HepG2 (cell line): ENCODE data around the gene VPS52. TPM values are rescaled to one million over a fixed set of nuclear protein-coding genes. Genes with fewer than 3 reads are reported as not detected.

Experiments
- AKAP8 ChIP-seq: sonication (generic); formaldehyde crosslinking; IDR thresholded peaks from 2 replicates; pipeline ENCODE4 v1.5.1; 2020; ENCODE audit warnings: mild to moderate bottlenecking, missing genetic modification reagents
- ARNT ChIP-seq: fragments of 450-650 bp; IDR thresholded peaks from 2 replicates; pipeline ENCODE4 v1.6.1; 2017
- EZH2 ChIP-seq: conservative IDR thresholded peaks from 2 replicates; pipeline ENCODE4 v1.6.1; 2012; ENCODE audit warnings: mild to moderate bottlenecking, low read depth, low read length, moderate library complexity
- GFI1 ChIP-seq: sonication (generic); formaldehyde crosslinking; IDR thresholded peaks from 2 replicates; pipeline ENCODE4 v1.5.0; 2020; ENCODE audit warnings: missing genetic modification reagents, mild to moderate bottlenecking, borderline replicate concordance
- HOXA9 ChIP-seq: sonication (generic); formaldehyde crosslinking; IDR thresholded peaks from 2 replicates; pipeline ENCODE4 v1.8.1; 2022; ENCODE audit warnings: missing genetic modification reagents, mild to moderate bottlenecking, moderate library complexity, borderline replicate concordance
- JUND ChIP-seq: sonication (generic); formaldehyde crosslinking; IDR thresholded peaks from 2 replicates; pipeline ENCODE4 v1.8.0; 2022; ENCODE audit warnings: mild to moderate bottlenecking, missing genetic modification reagents
- KLF15 ChIP-seq: sonication (generic); formaldehyde crosslinking; IDR thresholded peaks from 2 replicates; pipeline ENCODE4 v1.8.1; 2023; ENCODE audit warnings: borderline replicate concordance, mild to moderate bottlenecking, inconsistent platforms, missing genetic modification reagents, mixed read lengths
- NFATC3 ChIP-seq: sonication (generic); formaldehyde crosslinking; IDR thresholded peaks from 2 replicates; pipeline ENCODE4 v1.5.1; 2020; ENCODE audit warnings: mild to moderate bottlenecking, missing genetic modification reagents
- POGZ ChIP-seq: sonication (generic); formaldehyde crosslinking; IDR thresholded peaks from 2 replicates; pipeline ENCODE4 v1.4.0; 2020; ENCODE audit warnings: mild to moderate bottlenecking, missing genetic modification reagents
- REPIN1 ChIP-seq: sonication (generic); formaldehyde crosslinking; IDR thresholded peaks from 2 replicates; pipeline ENCODE4 v1.8.0; 2022; ENCODE audit warnings: missing genetic modification reagents, low read depth, mild to moderate bottlenecking, borderline replicate concordance
- STAG1 ChIP-seq: sonication (generic); formaldehyde crosslinking; IDR thresholded peaks from 2 replicates; pipeline ENCODE4 v1.4.0; 2020; ENCODE audit warnings: missing genetic modification reagents
- TCF7L2 ChIP-seq: IDR thresholded peaks from 2 replicates; pipeline ENCODE4 v1.6.1; 2011; ENCODE audit warnings: mild to moderate bottlenecking, low read depth, low read length, moderate library complexity
- ZMAT3 ChIP-seq: sonication (generic); formaldehyde crosslinking; conservative IDR thresholded peaks from 2 replicates; pipeline ENCODE4 v1.7.0; 2021; ENCODE audit warnings: missing genetic modification reagents
- ZNF10 ChIP-seq: sonication (generic); formaldehyde crosslinking; IDR thresholded peaks from 2 replicates; pipeline ENCODE4 v1.4.0; 2020; ENCODE audit warnings: mild to moderate bottlenecking, low read depth, missing genetic modification reagents, borderline replicate concordance
- ZNF3 ChIP-seq: IDR thresholded peaks from 2 replicates; pipeline ENCODE4 v1.7.0; 2017; ENCODE audit warnings: inconsistent platforms
- ZNF335 ChIP-seq: sonication (generic); formaldehyde crosslinking; IDR thresholded peaks from 2 replicates; pipeline ENCODE4 v1.4.0; 2020; ENCODE audit warnings: missing genetic modification reagents
- ZNF577 ChIP-seq: sonication (generic); formaldehyde crosslinking; IDR thresholded peaks from 2 replicates; pipeline ENCODE4 v1.4.0; 2020; ENCODE audit warnings: mild to moderate bottlenecking, low read depth, missing genetic modification reagents, borderline replicate concordance
- ZNF678 ChIP-seq: sonication (generic); formaldehyde crosslinking; IDR thresholded peaks from 2 replicates; pipeline ENCODE4 v1.4.0; 2020; ENCODE audit warnings: mild to moderate bottlenecking, missing genetic modification reagents
- ZNF75D ChIP-seq: sonication (generic); formaldehyde crosslinking; IDR thresholded peaks from 2 replicates; pipeline ENCODE4 v1.8.1; 2023; ENCODE audit warnings: missing genetic modification reagents, mild to moderate bottlenecking, borderline replicate concordance
- polyA plus RNA-seq, 8 experiments: library from polyadenylated mRNA; depleted of rRNA in 3 of 8; stranded (reverse) in 7 of 8; unstranded in 1 of 8; fragments of >200 nt; fragmentation: Illumina TruSeq in 4 of 8; extraction: Trizol in 4 of 8; gene quantifications; 2 replicates each; pipeline versions ENCODE4 v1.2.1 to v1.2.3, GENCODE V29; 2011 to 2016; ENCODE audit warnings: low read depth in 4 of 8, missing spikeins in 1 of 8, mixed read lengths in 1 of 8; ENCODE audit not compliant: insufficient read depth in 1 of 8
- total RNA-seq, 5 experiments: library from RNA; depleted of rRNA; stranded (reverse); fragments of >200 nt; fragmentation: Illumina TruSeq; extraction: Trizol; gene quantifications; 2 replicates each; pipeline ENCODE4 v1.2.3, GENCODE V29; 2016; ENCODE audit warnings: low read depth in 1 of 5
- TF ChIP-seq, protein P1 (sequence below): IDR thresholded peaks from 2 replicates; pipeline ENCODE4 v1.6.1; 2012; ENCODE audit warnings: inconsistent platforms
- TF ChIP-seq, protein P2 (sequence below): IDR thresholded peaks from 2 replicates; pipeline ENCODE4 v1.6.1; 2016; ENCODE audit warnings: low read depth, control low read depth
- TF ChIP-seq, protein P3 (sequence below): IDR thresholded peaks from 2 replicates; pipeline ENCODE4 v1.6.1; 2012; ENCODE audit warnings: low read length, improper control_type of control experiment
- TF ChIP-seq, protein P4 (sequence below): sonication (generic); formaldehyde crosslinking; IDR thresholded peaks from 2 replicates; pipeline ENCODE4 v1.4.0; 2020; ENCODE audit warnings: missing genetic modification reagents, borderline replicate concordance

The VPS52 gene
- total and polyA plus RNA-seq, 2 of the 13 experiments (the other 11 are each of a cell fraction or from before 2014, with no cell fraction given): 48.9 to 85.5 TPM

DNA sequence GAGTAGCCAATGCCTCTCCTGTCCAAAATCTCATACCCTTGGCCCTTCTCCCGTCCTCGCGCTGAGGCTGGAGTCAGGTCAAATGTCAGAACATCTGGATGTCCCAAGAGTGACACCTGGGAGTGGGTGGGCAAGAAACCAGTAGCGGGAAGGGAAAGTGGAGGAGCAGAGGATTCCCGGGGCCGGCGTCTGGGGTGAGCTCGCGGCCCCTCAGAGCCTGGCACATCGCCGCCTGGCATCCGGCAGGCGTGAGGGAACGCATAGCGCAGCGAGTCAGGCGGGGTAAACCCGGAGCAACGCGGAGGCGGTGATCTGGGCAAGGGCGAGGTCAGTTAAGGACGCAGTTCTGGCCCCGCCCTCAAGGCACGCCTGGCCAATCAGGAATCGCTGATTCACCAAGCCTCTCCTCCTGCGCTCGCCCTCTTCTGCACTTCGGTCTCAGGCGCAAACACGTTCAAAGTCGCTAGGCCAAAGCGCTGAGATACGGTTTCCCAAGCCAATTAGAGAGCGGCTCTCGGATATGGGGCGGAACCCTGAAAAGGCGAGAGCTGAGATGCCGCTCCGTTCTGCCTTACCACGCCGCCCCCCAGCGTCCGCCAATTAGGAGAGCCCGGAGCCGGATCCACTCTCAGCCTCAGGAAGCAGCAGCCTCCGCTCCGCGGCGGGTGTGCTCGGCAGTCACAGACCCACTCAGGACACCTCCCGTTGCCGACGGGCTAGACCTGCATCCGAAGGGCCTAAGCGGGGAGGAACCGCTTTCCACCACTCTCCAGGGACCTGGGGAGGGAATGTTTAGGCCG lies 22.5 kb downstream of the VPS52 start (continued):
- TF ChIP-seq GFI1 (CRISPR knock-in tag): no peak; the same call in 1 of the 2 replicates
- peak; percentile 78 for TF ChIP-seq POGZ (CRISPR knock-in tag)
- TF ChIP-seq REPIN1: peak; percentile 93
- TF ChIP-seq, protein P1, sequence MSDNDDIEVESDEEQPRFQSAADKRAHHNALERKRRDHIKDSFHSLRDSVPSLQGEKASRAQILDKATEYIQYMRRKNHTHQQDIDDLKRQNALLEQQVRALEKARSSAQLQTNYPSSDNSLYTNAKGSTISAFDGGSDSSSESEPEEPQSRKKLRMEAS: 0 out of 2 replicates have a peak, but pooled peaks have one; percentile 76
- TF ChIP-seq KLF15 (CRISPR knock-in tag): peak; percentile 87; the same call in 1 of the 2 replicates
- TF ChIP-seq EZH2: no peak
- no peak for TF ChIP-seq ZNF577 (CRISPR knock-in tag)
- TF ChIP-seq ARNT: no peak
- 0 out of 2 replicates have a peak, but pooled peaks have one; percentile 38 for TF ChIP-seq ZMAT3 (CRISPR knock-in tag)
- no peak; the same call in none of the 2 replicates for TF ChIP-seq AKAP8 (CRISPR knock-in tag)
- TF ChIP-seq ZNF335 (CRISPR knock-in tag): no peak; the same call in 1 of the 2 replicates
- TF ChIP-seq HOXA9 (CRISPR knock-in tag): no peak
- TF ChIP-seq, protein P2, sequence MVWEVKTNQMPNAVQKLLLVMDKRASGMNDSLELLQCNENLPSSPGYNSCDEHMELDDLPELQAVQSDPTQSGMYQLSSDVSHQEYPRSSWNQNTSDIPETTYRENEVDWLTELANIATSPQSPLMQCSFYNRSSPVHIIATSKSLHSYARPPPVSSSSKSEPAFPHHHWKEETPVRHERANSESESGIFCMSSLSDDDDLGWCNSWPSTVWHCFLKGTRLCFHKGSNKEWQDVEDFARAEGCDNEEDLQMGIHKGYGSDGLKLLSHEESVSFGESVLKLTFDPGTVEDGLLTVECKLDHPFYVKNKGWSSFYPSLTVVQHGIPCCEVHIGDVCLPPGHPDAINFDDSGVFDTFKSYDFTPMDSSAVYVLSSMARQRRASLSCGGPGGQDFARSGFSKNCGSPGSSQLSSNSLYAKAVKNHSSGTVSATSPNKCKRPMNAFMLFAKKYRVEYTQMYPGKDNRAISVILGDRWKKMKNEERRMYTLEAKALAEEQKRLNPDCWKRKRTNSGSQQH (CRISPR knock-in tag): peak; percentile 74; the same call in 1 of the 2 replicates
- TF ChIP-seq TCF7L2: no peak
- TF ChIP-seq, protein P3, sequence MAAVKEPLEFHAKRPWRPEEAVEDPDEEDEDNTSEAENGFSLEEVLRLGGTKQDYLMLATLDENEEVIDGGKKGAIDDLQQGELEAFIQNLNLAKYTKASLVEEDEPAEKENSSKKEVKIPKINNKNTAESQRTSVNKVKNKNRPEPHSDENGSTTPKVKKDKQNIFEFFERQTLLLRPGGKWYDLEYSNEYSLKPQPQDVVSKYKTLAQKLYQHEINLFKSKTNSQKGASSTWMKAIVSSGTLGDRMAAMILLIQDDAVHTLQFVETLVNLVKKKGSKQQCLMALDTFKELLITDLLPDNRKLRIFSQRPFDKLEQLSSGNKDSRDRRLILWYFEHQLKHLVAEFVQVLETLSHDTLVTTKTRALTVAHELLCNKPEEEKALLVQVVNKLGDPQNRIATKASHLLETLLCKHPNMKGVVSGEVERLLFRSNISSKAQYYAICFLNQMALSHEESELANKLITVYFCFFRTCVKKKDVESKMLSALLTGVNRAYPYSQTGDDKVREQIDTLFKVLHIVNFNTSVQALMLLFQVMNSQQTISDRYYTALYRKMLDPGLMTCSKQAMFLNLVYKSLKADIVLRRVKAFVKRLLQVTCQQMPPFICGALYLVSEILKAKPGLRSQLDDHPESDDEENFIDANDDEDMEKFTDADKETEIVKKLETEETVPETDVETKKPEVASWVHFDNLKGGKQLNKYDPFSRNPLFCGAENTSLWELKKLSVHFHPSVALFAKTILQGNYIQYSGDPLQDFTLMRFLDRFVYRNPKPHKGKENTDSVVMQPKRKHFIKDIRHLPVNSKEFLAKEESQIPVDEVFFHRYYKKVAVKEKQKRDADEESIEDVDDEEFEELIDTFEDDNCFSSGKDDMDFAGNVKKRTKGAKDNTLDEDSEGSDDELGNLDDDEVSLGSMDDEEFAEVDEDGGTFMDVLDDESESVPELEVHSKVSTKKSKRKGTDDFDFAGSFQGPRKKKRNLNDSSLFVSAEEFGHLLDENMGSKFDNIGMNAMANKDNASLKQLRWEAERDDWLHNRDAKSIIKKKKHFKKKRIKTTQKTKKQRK: no peak
- no peak for TF ChIP-seq ZNF75D (CRISPR knock-in tag)
- TF ChIP-seq ZNF10 (CRISPR knock-in tag): no peak
- TF ChIP-seq ZNF678 (CRISPR knock-in tag): no peak; the same call in 1 of the 2 replicates
- no peak for TF ChIP-seq JUND (CRISPR knock-in tag)
- TF ChIP-seq, protein P4, sequence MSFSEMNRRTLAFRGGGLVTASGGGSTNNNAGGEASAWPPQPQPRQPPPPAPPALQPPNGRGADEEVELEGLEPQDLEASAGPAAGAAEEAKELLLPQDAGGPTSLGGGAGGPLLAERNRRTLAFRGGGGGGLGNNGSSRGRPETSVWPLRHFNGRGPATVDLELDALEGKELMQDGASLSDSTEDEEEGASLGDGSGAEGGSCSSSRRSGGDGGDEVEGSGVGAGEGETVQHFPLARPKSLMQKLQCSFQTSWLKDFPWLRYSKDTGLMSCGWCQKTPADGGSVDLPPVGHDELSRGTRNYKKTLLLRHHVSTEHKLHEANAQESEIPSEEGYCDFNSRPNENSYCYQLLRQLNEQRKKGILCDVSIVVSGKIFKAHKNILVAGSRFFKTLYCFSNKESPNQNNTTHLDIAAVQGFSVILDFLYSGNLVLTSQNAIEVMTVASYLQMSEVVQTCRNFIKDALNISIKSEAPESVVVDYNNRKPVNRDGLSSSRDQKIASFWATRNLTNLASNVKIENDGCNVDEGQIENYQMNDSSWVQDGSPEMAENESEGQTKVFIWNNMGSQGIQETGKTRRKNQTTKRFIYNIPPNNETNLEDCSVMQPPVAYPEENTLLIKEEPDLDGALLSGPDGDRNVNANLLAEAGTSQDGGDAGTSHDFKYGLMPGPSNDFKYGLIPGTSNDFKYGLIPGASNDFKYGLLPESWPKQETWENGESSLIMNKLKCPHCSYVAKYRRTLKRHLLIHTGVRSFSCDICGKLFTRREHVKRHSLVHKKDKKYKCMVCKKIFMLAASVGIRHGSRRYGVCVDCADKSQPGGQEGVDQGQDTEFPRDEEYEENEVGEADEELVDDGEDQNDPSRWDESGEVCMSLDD: no peak
- no peak for TF ChIP-seq ZNF3
- TF ChIP-seq NFATC3 (CRISPR knock-in tag): peak; percentile 76; the same call in 1 of the 2 replicates
- TF ChIP-seq STAG1 (CRISPR knock-in tag): 0 out of 2 replicates have a peak, but pooled peaks have one; percentile 17
